GM23248 (cell line): ENCODE results near the gene PCSK2.

Experiments used
- EZH2 ChIP-seq: fragments of 200-600 bp; sonication (generic); IDR thresholded peaks from 2 replicates; pipeline ENCODE4 v1.6.1; 2018; ENCODE audit warnings: antibody characterized with exemption, mild to moderate bottlenecking; ENCODE audit not compliant: insufficient read depth, poor library complexity, severe bottlenecking
- EZH2phosphoT487 ChIP-seq: fragments of 200-600 bp; sonication (generic); IDR thresholded peaks from 2 replicates; pipeline ENCODE4 v1.6.1; 2018; ENCODE audit warnings: antibody characterized with exemption, moderate library complexity, mild to moderate bottlenecking, low read depth; ENCODE audit not compliant: insufficient read depth

DNA sequence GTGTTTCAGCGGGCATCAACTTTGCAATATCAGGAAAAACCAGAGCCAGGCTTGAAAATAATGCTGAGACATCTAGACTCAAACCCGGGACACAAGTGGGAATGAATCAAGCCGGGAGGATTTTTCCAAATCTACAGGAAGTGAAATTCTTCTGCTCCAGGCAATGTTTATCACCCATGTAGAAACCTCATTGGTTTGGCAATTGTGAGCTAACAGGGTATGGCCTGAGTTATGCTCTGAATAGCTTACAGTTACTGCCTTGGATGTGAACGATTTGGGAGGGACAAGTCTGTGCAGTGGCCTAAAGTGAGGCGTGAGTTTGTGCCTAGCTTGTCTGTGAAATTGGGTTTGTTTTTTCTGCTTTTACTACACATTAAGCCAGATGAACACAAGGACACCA lies 87.4 kb downstream of the PCSK2 start:
- TF ChIP-seq EZH2 (no peak), EZH2phosphoT487 (no peak)
